SH-SY5Y (cell line): ENCODE measurements around the gene SLC6A18.

Source experiments
- GATA2 ChIP-seq: IDR thresholded peaks from 2 replicates; pipeline ENCODE4 v1.6.1; 2011; ENCODE audit warnings: mild to moderate bottlenecking, low read depth, low read length
- GATA3 ChIP-seq: IDR thresholded peaks from 2 replicates; pipeline ENCODE4 v1.6.1; 2011; ENCODE audit warnings: low read depth, mild to moderate bottlenecking, low read length, moderate library complexity

DNA sequence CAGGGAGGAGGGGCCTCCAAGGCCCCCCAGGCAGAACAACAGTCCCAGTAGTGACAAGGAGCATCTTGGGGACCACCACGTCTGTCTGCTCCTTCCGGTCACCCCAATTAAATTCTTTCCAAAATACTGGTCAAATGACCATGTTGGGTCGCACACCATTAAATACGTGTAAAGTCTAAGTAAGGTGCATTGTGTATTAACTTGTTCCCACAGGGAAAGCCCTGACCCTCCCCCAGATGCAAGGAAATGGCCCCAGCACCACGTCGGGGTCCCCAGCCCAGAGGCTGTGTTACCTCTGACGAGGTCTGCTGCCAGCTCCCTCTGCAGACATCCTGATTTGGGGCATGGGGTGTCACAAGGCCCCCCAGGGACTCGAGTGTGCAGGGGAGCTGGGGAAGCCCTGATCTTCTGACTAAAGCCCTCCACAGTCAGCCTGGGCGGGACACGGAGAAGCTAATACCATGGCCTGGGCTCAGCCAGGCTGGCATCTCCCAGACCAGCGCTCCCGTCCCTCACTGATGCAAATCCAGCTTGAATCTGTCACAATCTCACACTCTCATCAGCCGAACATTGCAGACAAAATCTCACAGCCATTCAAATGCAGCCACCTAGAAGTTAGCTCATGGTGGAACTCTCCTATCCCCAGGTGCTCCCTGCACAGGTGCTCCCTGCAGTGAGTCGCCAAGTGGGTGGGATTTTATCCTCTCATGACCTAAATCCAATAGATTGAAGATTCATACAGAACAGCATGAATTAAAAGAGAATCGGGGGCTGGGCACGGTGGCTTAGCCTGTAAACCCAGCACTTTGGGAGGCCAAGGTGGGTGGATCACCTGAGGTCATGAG, 56.1 kb downstream of the SLC6A18 start:
- TF ChIP-seq GATA3 (no peak), GATA2 (no peak)
